DOHH2 (cell line): ENCODE results near the gene UBL3.

Experiments used
- H3F3A ChIP-seq: fragments of 200-600 bp; sonication (generic), shearing (Covaris generic); 2 replicates; pipeline ENCODE4 v1.6.0; 2016; ENCODE audit warnings: antibody characterized with exemption, mild to moderate bottlenecking; ENCODE audit not compliant: control insufficient read depth, insufficient read depth
- H3K27ac ChIP-seq: fragments of 200-600 bp; sonication (generic); 2 replicates; pipeline ENCODE4 v1.5.1; 2014; ENCODE audit warnings: low read depth, mild to moderate bottlenecking, low read length, moderate library complexity
- H3K27me3 ChIP-seq: fragments of 200-600 bp; sonication (generic); 2 replicates; pipeline ENCODE4 v1.6.1; 2014; ENCODE audit warnings: mild to moderate bottlenecking, low read length, mixed read lengths; ENCODE audit not compliant: control insufficient read depth
- H3K36me3 ChIP-seq: fragments of 200-600 bp; sonication (generic); 2 replicates; pipeline ENCODE4 v1.6.1; 2014; ENCODE audit warnings: mild to moderate bottlenecking, low read length, moderate library complexity, mixed read lengths; ENCODE audit not compliant: control insufficient read depth
- H3K4me1 ChIP-seq: fragments of 200-600 bp; sonication (generic); 2 replicates; pipeline ENCODE4 v1.6.1; 2014; ENCODE audit warnings: mild to moderate bottlenecking, low read length, mixed read lengths; ENCODE audit not compliant: control insufficient read depth
- H3K4me2 ChIP-seq: fragments of 200-600 bp; sonication (generic); 2 replicates; pipeline ENCODE4 v1.6.0; 2014; ENCODE audit warnings: mild to moderate bottlenecking, low read length, moderate library complexity
- H3K4me3 ChIP-seq: fragments of 200-600 bp; sonication (generic); 2 replicates; pipeline ENCODE4 v1.5.1; 2014; ENCODE audit warnings: mild to moderate bottlenecking, low read length, mixed read lengths
- H3K79me2 ChIP-seq: fragments of 200-600 bp; sonication (generic); 2 replicates; pipeline ENCODE4 v1.6.1; 2014; ENCODE audit warnings: mild to moderate bottlenecking, low read length, mixed read lengths; ENCODE audit not compliant: control insufficient read depth
- H3K9me2 ChIP-seq: fragments of 200-600 bp; sonication (generic); replicated peaks from 2 replicates; pipeline ENCODE4 v1.6.1; 2014; ENCODE audit warnings: mild to moderate bottlenecking, low read length, mixed read lengths; ENCODE audit not compliant: control insufficient read depth
- H3K9me3 ChIP-seq: fragments of 200-600 bp; sonication (generic); 2 replicates; pipeline ENCODE4 v1.6.1; 2014; ENCODE audit warnings: antibody characterized with exemption, low read length, mixed read lengths; ENCODE audit not compliant: control insufficient read depth, insufficient read depth
- H4K20me1 ChIP-seq: fragments of 200-600 bp; sonication (generic); 2 replicates; pipeline ENCODE4 v1.6.0; 2014; ENCODE audit warnings: low read depth, mild to moderate bottlenecking, antibody characterized with exemption, low read length, moderate library complexity; ENCODE audit not compliant: control insufficient read depth, insufficient read depth
- CTCF ChIP-seq: fragments of 200-600 bp; sonication (generic); IDR thresholded peaks from one replicate; pipeline ENCODE4 v1.5.1; 2014; ENCODE audit warnings: antibody characterized with exemption, mild to moderate bottlenecking, low read depth, low read length; ENCODE audit not compliant: poor library complexity, severe bottlenecking
- EZH2phosphoT487 ChIP-seq: fragments of 200-600 bp; sonication (generic); IDR thresholded peaks from 2 replicates; pipeline ENCODE4 v1.6.1; 2017; ENCODE audit warnings: borderline replicate concordance, mild to moderate bottlenecking, antibody characterized with exemption, low read length, moderate library complexity, mixed read lengths

UBL3 gene

GRCh38 chr13:29767006-29767405, 83.4 kb downstream of the UBL3 start:
- Histone ChIP-seq H3F3A (no peaks in the 10 kb centered on the region), H4K20me1 (no peaks in the 10 kb centered on the region), H3K9me3 (no peaks in the 10 kb centered on the region), H3K79me2 (no peaks in the 10 kb centered on the region), H3K4me2 (no peak overlapping the region), H3K4me1 (no peaks in the 10 kb centered on the region), H3K27me3 (no peaks in the 10 kb centered on the region), H3K36me3 (no peaks in the 10 kb centered on the region), H3K4me3 (no peak overlapping the region), H3K9me2 (no peaks in the 10 kb centered on the region), H3K27ac (no peak overlapping the region)
- TF ChIP-seq EZH2phosphoT487 (no peak), CTCF (no peak)

- Histone ChIP-seq H3K79me2 (no peaks in the 10 kb centered on the region), H3K36me3 (no peaks in the 10 kb centered on the region), H3K9me2 (no peaks in the 10 kb centered on the region), H3K4me1 (peaks cover 15% of the 10 kb centered on the region), H3K4me3 (no peak overlapping the region), H3K27ac (no peak overlapping the region), H3K27me3 (no peaks in the 10 kb centered on the region), H3K4me2 (no peak overlapping the region), H3F3A (no peaks in the 10 kb centered on the region), H3K9me3 (peaks cover 8% of the 10 kb centered on the region; the same call in 1 of the 2 replicates), H4K20me1 (no peaks in the 10 kb centered on the region)
- TF ChIP-seq EZH2phosphoT487 (no peak), CTCF (no peak)
Measured at GRCh38 chr13:29763436-29764180, 86.8 kb downstream of the UBL3 start.

- TF ChIP-seq EZH2phosphoT487 (no peak), CTCF (no peak)
- Histone ChIP-seq H3F3A (no peaks in the 10 kb centered on the region), H3K9me3 (peaks cover 8% of the 10 kb centered on the region; the same call in 1 of the 2 replicates), H3K27ac (no peak overlapping the region), H4K20me1 (no peaks in the 10 kb centered on the region), H3K27me3 (no peaks in the 10 kb centered on the region), H3K79me2 (no peaks in the 10 kb centered on the region), H3K9me2 (no peaks in the 10 kb centered on the region), H3K36me3 (no peaks in the 10 kb centered on the region), H3K4me2 (no peak overlapping the region), H3K4me3 (no peak overlapping the region), H3K4me1 (peaks cover 17% of the 10 kb centered on the region)
Measured at GRCh38 chr13:29761815-29762214, 88.6 kb downstream of the UBL3 start.
